ENCODE data around the gene MAP9. TPM values are rescaled to one million over a fixed set of nuclear protein-coding genes. Genes with fewer than 3 reads are reported as not detected.

Gene MAP9
- 8.1 and 18.9 TPM in 2 replicates for total RNA-seq

GRCh38 chr4:155376387-155377268 lies at the start of gene MAP9:
Gene MAP9, minus strand, starts transcription at chr4:155376965. Its CDS starts 1,115 bp downstream, at chr4:155375850.

Other genes with a start within 250 kb of the MAP9 start
- gene NPY2R, start 168.3 kb downstream of the MAP9 start, total RNA-seq, result not detected in 2 replicates

All from smooth muscle cell of trachea (primary cell).